ENCODE measurements around the gene SCN1B.
"Not testable (repeated sequence)": the region's sequence is repeated elsewhere in the genome, so short reads cannot be mapped to it uniquely, and the experiment has no call there.

Gene SCN1B

GRCh38 chr19:35030257-35031071 lies at the start of gene SCN1B:
Gene SCN1B (plus strand): TSS chr19:35030470. CDS start chr19:35030821, 351 bp downstream.
- no peak for DNase-seq

- no peak for DNase-seq
Observed at GRCh38 chr19:34982275-34982674, 48.0 kb upstream of the SCN1B start.

- no peak for DNase-seq
Observed at GRCh38 chr19:34983786-34984185, 46.5 kb upstream of the SCN1B start.

- no peak for DNase-seq
Observed at GRCh38 chr19:34984287-34984686, 46.0 kb upstream of the SCN1B start.

- DNase-seq, result peak; percentile 12
Observed at GRCh38 chr19:34985249-34986022, 44.8 kb upstream of the SCN1B start.

GRCh38 chr19:34988119-34988518 lies 42.2 kb upstream of the SCN1B start:
- no peak for DNase-seq

GRCh38 chr19:34989298-34989697 lies 41.0 kb upstream of the SCN1B start:
- DNase-seq, result no peak

GRCh38 chr19:34990578-34991192 lies 39.6 kb upstream of the SCN1B start:
- DNase-seq, result no peak

- no peak for DNase-seq
Observed at GRCh38 chr19:34991542-34992333, 38.5 kb upstream of the SCN1B start.

GRCh38 chr19:34992582-34992981 lies 37.7 kb upstream of the SCN1B start:
- not testable (repeated sequence) for DNase-seq

GRCh38 chr19:34994286-34994642 lies 36.0 kb upstream of the SCN1B start:
- no peak for DNase-seq

GRCh38 chr19:34994643-34995541 lies 35.4 kb upstream of the SCN1B start:
- DNase-seq, result no peak

- no peak for DNase-seq
Observed at GRCh38 chr19:34995551-34995950, 34.7 kb upstream of the SCN1B start.

- no peak for DNase-seq
Observed at GRCh38 chr19:34997071-34997617, 33.1 kb upstream of the SCN1B start.

- not testable (repeated sequence) for DNase-seq
Observed at GRCh38 chr19:34998224-34998623, 32.0 kb upstream of the SCN1B start.

- no peak for DNase-seq
Observed at GRCh38 chr19:34998777-34999497, 31.3 kb upstream of the SCN1B start.

GRCh38 chr19:34999498-35000337 lies 30.6 kb upstream of the SCN1B start, which contains the start of gene GRAMD1A:
Gene GRAMD1A (plus strand): TSS chr19:35000323. CDS start chr19:35000479, 156 bp downstream.
- DNase-seq, result peak; percentile 60

- DNase-seq, result no peak
Observed at GRCh38 chr19:35000338-35000646, 30.0 kb upstream of the SCN1B start.

GRCh38 chr19:35000647-35001501 lies 29.4 kb upstream of the SCN1B start:
- no peak for DNase-seq
